GM18868 (cell line): ENCODE data around the gene LRRK1.

Experiments
- ATAC-seq: cut with Tn5 transposase; IDR thresholded peaks from one replicate; pipeline ENCODE4 v1.9.1; 2021; ENCODE audit warnings: mild to moderate bottlenecking, moderate library complexity; ENCODE audit not compliant: unreplicated experiment

The LRRK1 gene

GRCh38 chr15:100918690-100919480 is at the start of gene LRRK1:
LRRK1 (plus strand) TSS chr15:100919357; CDS start chr15:100924633, 5,276 bp downstream.
- ATAC-seq = no peak

- peak; percentile 78 for ATAC-seq
These were observed 46.0 kb upstream of the LRRK1 start for GRCh38 chr15:100873029-100873677.

GRCh38 chr15:100875495-100875894 is 43.7 kb upstream of the LRRK1 start:
- no peak for ATAC-seq

- ATAC-seq = no peak
These were observed 43.2 kb upstream of the LRRK1 start for GRCh38 chr15:100875976-100876375.

GRCh38 chr15:100877551-100877950 is 41.6 kb upstream of the LRRK1 start:
- ATAC-seq = no peak

- no peak for ATAC-seq
These were observed 41.0 kb upstream of the LRRK1 start for GRCh38 chr15:100878130-100878529.

GRCh38 chr15:100878648-100879047 is 40.5 kb upstream of the LRRK1 start:
- no peak for ATAC-seq

- peak; percentile 33 for ATAC-seq
These were observed 40.1 kb upstream of the LRRK1 start for GRCh38 chr15:100879061-100879463.

GRCh38 chr15:100879464-100880138 is 39.6 kb upstream of the LRRK1 start, which contains the start of gene ALDH1A3:
ALDH1A3 (plus strand) TSS chr15:100879831; CDS start chr15:100879908, 77 bp downstream.
- peak; percentile 54 for ATAC-seq

- ATAC-seq = no peak
These were observed 38.8 kb upstream of the LRRK1 start for GRCh38 chr15:100880139-100880896.

- ATAC-seq = no peak
These were observed 38.3 kb upstream of the LRRK1 start for GRCh38 chr15:100880897-100881242.

- ATAC-seq = no peak
These were observed 37.4 kb upstream of the LRRK1 start for GRCh38 chr15:100881573-100882336.

GRCh38 chr15:100885116-100885515 is 34.0 kb upstream of the LRRK1 start:
- no peak for ATAC-seq

- no peak for ATAC-seq
These were observed 33.3 kb upstream of the LRRK1 start for GRCh38 chr15:100885811-100886210.

GRCh38 chr15:100887211-100887913 is 31.8 kb upstream of the LRRK1 start:
- no peak for ATAC-seq

GRCh38 chr15:100889385-100890050 is 29.6 kb upstream of the LRRK1 start:
- ATAC-seq = no peak

- no peak for ATAC-seq
These were observed 29.0 kb upstream of the LRRK1 start for GRCh38 chr15:100890051-100890720.

- ATAC-seq = no peak
These were observed 28.3 kb upstream of the LRRK1 start for GRCh38 chr15:100890850-100891249.
